Lower leg skin (tissue), 3 donors: ENCODE data around the gene SORCS2.

ENCODE experiments used
- CTCF ChIP-seq, 3 donors: fragments of 450-650 bp; IDR thresholded peaks; one replicate each; pipeline ENCODE4 v1.5.1; 2016; ENCODE audit warnings: antibody characterized with exemption in 3 of 3, mild to moderate bottlenecking in 3 of 3, moderate library complexity in 2 of 3
- POLR2A ChIP-seq, 2 donors: fragments of 450-650 bp; IDR thresholded peaks; one replicate each; pipeline ENCODE4 v1.6.1; 2016 to 2017; ENCODE audit warnings: antibody characterized with exemption in 2 of 2, mild to moderate bottlenecking in 1 of 2, moderate library complexity in 1 of 2

DNA sequence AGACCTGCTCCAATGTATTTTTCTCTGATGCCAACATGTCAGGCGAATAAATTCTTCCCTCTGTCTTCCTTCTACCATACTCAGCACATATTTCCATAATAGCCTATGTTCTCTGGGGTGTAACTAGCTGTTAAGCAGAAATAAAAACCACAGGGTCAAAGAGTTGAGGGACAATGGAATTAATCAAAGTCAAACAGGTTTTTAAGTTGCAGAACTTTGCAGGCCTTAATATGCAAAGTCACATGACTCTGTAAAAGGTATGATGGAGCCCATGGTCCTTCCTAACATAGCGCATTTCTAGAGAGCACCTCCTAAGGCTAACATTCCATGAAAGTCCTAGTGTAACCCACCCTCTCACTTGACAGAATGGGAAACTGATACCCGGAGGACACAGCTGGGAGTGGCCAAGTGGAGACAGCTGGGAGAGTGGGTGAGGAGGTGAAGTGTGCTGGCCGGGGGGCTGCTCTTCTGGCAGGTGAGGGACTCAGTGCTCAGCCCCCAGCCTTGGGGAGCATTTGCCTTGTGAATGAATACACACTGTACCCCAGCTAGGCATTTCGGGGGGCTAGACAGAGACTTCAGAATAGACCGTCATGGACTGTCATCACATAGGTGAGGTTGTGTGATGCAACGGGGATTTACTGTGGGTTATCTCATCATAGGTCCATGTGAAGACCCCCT, 8.4 kb upstream of the SORCS2 start:
- TF ChIP-seq CTCF (IDR thresholded peaks at IDR 0.05) (no peak), POLR2A (IDR thresholded peaks at IDR 0.05) (no peak)
